Fibroblast of gingiva (primary cell): Measurements from ENCODE around the gene PDE1A.

Experiments used
- DNase-seq: peaks from one replicate; pipeline ENCODE4 v3.0.0-alpha.2; 2011; ENCODE audit warnings: low read depth

The PDE1A gene

GRCh38 chr2:182267971-182268370 lies 158.9 kb downstream of the PDE1A start:
- DNase-seq: no peak

DNA sequence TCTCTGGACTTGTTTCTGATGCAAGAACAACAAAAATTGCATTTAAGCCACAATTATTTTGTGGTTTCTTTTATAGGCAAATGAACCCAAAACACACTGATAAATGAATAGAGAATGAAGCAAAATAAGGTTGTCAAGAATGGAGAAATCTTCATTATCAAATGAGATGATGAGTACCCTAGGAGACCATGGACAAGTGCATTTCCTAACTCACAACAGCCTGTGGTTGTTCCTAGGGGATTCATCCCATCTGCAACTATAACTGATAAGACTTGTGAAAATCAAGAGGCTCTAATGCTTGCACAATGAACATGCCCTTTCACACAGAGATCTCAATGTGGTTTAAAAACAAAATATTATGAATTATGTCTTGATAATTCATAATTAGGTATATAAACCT lies 159.9 kb downstream of the PDE1A start:
- DNase-seq: no peak

- no peak for DNase-seq
These were observed 161.1 kb downstream of the PDE1A start for GRCh38 chr2:182265718-182266117.

DNA sequence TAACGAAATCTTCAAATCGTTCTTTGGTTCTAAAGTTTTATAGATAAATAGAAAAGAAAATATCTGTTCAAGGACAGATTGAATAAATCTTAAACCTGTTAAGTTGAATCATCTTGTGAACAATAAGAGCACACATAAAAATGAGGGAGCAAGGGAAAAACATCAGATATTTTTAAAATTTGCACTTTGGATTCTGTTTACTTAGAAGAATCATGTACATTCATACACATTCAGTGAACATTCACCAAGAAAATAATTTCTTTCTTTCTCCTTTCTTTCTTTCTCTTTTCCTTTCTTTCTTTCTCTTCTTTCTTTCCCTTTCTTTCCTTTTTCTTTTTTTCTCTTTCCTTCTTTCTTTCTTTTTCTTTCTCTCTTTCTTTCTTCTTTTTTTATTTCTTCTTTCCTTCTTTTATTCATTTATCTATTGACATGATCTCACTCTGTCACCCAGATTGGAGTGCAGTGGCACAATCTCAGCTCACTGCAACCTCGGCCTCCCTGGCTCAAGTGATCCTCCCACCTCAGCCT lies 164.9 kb downstream of the PDE1A start:
- DNase-seq: no peak

DNA sequence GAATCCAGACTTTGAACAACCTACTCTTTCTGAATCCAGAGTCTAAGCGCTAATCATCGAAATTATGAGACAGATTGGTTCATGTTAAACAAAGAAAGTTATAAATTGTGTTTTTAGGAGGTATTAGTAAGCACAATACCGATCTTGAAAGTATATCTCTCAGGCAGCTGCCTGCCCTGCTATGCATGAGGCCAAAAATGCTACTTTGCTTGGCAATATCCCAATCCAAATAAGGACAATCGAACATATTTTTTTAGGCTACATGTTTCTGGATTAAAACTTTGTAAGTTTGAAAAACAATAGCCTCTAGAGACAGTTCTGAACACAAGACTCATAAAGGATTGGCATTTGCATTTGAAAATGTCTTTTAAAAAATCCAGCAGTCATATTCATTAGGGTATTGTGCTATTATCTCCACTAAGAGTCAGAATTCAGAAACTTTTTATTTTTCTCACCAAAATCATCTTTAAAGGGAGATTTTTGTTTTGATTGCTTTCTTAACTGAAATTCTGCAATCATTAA lies 167.1 kb downstream of the PDE1A start:
- peak; percentile 56 for DNase-seq

DNA sequence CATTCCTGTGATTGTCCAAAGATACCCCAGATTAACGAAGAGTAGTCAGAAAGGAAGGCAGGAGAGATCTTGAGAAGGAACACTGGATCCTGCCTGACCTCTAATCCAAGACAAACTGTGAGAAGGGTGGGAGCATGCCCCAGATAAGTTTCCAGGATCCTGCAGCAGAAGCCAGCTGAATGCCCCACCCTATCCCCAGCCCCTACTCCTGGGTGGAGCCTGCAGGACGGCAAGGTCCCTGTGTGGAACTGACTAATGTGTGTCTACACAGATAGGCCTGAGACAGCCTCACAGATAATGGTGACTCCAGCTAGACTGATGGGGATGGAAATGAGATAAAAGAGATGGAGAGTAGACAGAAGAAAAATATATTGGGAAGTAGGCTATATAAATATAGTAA lies 174.3 kb downstream of the PDE1A start:
- DNase-seq: no peak

DNA sequence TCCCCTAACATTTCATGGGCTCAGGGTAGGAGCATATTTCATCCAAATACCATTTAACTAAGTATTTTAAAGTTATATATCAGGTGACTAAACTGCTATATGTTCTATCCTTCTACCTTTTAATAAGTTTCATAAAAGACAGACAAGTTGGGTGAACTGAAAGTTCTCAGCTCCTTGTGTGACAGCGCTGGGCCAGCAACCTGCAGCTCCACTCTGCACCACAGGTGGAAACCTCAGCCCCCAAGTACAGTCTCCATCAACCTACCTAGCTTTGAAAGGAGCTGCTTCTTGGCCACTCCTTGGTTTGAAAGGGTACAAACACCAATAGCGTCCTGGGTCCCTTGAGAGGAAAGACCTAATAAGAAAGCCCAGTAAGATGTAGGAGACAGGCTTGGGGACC lies 177.9 kb downstream of the PDE1A start:
- no peak for DNase-seq

DNA sequence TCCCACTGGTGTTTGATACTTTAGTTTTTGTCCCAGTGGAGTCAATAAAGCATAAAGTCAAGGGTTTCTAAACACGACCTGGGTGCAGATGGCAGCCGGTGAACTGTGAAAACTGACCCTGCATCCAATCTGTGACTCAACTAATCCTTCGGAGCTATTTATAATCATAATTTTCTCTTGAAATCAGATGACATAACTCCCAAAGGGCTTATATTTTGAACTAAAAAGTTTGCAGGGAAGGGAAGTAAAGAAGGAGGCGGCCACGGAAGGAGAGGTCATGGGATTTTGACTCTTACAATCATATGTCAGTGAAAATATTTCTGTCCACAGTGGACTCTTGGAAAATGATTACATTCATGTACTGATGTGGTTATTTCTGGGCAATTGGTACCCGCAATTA lies 178.5 kb downstream of the PDE1A start:
- DNase-seq: no peak

- no peak for DNase-seq
These were observed 179.0 kb downstream of the PDE1A start for GRCh38 chr2:182247831-182248230.

GRCh38 chr2:182245963-182246362 lies 180.9 kb downstream of the PDE1A start:
- no peak for DNase-seq

GRCh38 chr2:182242609-182243008 lies 184.2 kb downstream of the PDE1A start:
- DNase-seq: no peak

GRCh38 chr2:182241936-182242335 lies 184.9 kb downstream of the PDE1A start:
- no peak for DNase-seq

GRCh38 chr2:182240862-182241371 lies 185.9 kb downstream of the PDE1A start:
- DNase-seq: no peak

GRCh38 chr2:182230561-182230960 lies 196.3 kb downstream of the PDE1A start:
- no peak for DNase-seq

- no peak for DNase-seq
These were observed 197.5 kb downstream of the PDE1A start for GRCh38 chr2:182229297-182229696.

- no peak for DNase-seq
These were observed 198.1 kb downstream of the PDE1A start for GRCh38 chr2:182228741-182229140.

GRCh38 chr2:182228073-182228473 lies 198.8 kb downstream of the PDE1A start:
- DNase-seq: no peak

DNA sequence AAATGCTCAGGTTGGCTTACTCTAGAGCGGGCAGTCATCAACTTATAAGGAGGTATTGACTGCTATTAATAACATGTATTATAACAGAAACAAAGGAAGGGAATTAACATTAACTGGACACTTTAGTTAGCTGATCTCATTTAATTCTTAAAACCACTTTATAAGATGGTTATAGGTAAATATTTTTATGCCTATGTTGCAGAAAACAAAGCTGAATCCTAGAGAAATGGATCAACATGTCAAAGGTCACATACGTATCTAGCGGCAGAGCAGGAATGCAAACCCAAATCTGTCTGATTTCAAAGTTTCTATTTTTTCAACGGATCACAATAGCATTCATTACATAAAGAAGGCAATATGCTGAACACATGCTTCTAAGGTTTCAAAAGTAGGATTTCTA lies 200.0 kb downstream of the PDE1A start:
- no peak for DNase-seq

- DNase-seq: no peak
These were observed 202.2 kb downstream of the PDE1A start for GRCh38 chr2:182224669-182225068.

DNA sequence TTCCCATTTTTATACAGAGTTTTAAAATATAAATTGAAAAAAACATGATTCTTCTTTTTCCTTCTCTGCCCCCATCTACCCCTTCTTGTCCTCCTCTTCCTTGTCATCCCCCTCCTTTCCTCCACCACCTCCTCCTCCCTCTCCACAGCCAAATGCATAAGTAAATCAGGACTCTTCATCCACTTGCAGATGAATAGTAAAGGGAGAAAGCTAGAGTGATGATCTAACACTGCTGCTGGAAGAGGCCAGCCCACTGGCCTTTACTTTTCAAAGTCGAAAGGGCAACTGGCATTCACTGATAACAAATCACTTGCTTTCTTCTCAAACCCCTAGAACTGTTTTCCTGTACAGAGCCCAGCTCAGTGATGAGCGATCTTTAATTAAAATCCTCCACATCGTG lies 205.8 kb downstream of the PDE1A start:
- no peak for DNase-seq

GRCh38 chr2:182220335-182220734 lies 206.5 kb downstream of the PDE1A start:
- no peak for DNase-seq

DNA sequence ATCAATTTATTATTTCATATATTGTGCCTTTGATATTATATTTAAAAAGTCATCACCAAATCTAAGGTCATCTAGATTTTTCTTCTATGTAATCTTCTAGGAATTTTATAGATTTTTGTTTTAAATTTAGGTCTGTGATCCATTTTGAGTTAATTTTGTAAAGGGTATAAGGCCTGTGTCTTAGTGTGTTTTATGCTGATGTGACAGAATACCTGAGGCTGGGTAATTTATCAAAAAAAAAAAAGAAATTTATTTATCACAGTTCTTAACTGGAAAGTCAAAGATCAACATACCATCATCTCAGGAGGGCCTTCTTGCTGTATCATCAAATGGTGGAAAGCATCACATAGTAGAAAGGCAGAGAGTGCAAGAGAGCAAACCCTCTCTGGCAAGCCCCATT lies 216.2 kb downstream of the PDE1A start:
- DNase-seq: no peak

DNA sequence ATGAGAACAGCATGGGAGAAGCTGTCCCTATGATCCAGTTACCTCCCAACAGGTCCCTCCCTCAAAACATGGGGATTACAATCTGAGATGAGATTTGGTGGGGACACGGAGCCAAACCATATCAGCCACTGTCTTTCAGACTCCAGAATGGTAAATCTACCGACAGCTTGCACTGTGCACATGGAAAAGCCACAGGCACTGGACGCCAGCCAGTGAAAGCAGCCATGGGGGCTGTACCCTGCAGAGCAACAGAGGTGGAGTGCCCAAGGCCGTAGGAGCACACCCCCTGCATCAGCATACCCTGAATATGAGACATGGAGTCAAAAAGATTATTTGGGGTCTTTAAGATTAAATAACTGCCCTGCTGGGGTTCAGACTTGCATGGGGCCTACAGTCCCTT lies 218.4 kb downstream of the PDE1A start:
- DNase-seq: no peak

GRCh38 chr2:182207049-182207746 lies 219.6 kb downstream of the PDE1A start:
- DNase-seq: no peak
